Ishikawa (cell line): ENCODE results near the gene ANKRD34A.

Source experiments
- CEBPB ChIP-seq: IDR thresholded peaks from 2 replicates; pipeline ENCODE4 v1.6.1; 2012
- CREB1 ChIP-seq: IDR thresholded peaks from 2 replicates; pipeline ENCODE4 v1.6.1; 2012; ENCODE audit warnings: low read depth
- EGR1 ChIP-seq: IDR thresholded peaks from 2 replicates; pipeline ENCODE4 v1.6.1; 2012
- EP300 ChIP-seq: IDR thresholded peaks from 2 replicates; pipeline ENCODE4 v1.6.1; 2012; ENCODE audit warnings: borderline replicate concordance
- FOXM1 ChIP-seq: IDR thresholded peaks from 2 replicates; pipeline ENCODE4 v1.6.1; 2012; ENCODE audit warnings: low read depth, borderline replicate concordance
- MAX ChIP-seq: IDR thresholded peaks from 2 replicates; pipeline ENCODE4 v1.6.1; 2012
- NFIC ChIP-seq: IDR thresholded peaks from 2 replicates; pipeline ENCODE4 v1.6.1; 2012
- RAD21 ChIP-seq: IDR thresholded peaks from 2 replicates; pipeline ENCODE4 v1.6.1; 2012; ENCODE audit warnings: low read depth
- TAF1 ChIP-seq: IDR thresholded peaks from 2 replicates; pipeline ENCODE4 v1.6.1; 2012; ENCODE audit warnings: low read depth, mild to moderate bottlenecking
- TCF12 ChIP-seq: IDR thresholded peaks from 2 replicates; pipeline ENCODE4 v1.6.1; 2012; ENCODE audit warnings: low read depth
- TEAD4 ChIP-seq: IDR thresholded peaks from 2 replicates; pipeline ENCODE4 v1.6.1; 2012
- USF1 ChIP-seq: IDR thresholded peaks from 2 replicates; pipeline ENCODE4 v1.6.1; 2012
- YY1 ChIP-seq: IDR thresholded peaks from 2 replicates; pipeline ENCODE4 v1.6.1; 2012; ENCODE audit warnings: low read depth
- ZBTB7A ChIP-seq: IDR thresholded peaks from 2 replicates; pipeline ENCODE4 v1.6.1; 2012; ENCODE audit warnings: low read depth
- TF ChIP-seq, protein P1 (sequence below): IDR thresholded peaks from 2 replicates; pipeline ENCODE4 v1.6.1; 2012; ENCODE audit warnings: low read depth, mild to moderate bottlenecking

Gene ANKRD34A

GRCh38 chr1:145995964-145996432 is 31.6 kb upstream of the ANKRD34A start:
- TF ChIP-seq FOXM1 (no peak), YY1 (no peak), TCF12 (no peak), TEAD4 (no peak), EP300 (no peak), EGR1 (no peak), CEBPB (no peak), RAD21 (no peak), USF1 (no peak), CREB1 (no peak)
- TF ChIP-seq, protein P1, sequence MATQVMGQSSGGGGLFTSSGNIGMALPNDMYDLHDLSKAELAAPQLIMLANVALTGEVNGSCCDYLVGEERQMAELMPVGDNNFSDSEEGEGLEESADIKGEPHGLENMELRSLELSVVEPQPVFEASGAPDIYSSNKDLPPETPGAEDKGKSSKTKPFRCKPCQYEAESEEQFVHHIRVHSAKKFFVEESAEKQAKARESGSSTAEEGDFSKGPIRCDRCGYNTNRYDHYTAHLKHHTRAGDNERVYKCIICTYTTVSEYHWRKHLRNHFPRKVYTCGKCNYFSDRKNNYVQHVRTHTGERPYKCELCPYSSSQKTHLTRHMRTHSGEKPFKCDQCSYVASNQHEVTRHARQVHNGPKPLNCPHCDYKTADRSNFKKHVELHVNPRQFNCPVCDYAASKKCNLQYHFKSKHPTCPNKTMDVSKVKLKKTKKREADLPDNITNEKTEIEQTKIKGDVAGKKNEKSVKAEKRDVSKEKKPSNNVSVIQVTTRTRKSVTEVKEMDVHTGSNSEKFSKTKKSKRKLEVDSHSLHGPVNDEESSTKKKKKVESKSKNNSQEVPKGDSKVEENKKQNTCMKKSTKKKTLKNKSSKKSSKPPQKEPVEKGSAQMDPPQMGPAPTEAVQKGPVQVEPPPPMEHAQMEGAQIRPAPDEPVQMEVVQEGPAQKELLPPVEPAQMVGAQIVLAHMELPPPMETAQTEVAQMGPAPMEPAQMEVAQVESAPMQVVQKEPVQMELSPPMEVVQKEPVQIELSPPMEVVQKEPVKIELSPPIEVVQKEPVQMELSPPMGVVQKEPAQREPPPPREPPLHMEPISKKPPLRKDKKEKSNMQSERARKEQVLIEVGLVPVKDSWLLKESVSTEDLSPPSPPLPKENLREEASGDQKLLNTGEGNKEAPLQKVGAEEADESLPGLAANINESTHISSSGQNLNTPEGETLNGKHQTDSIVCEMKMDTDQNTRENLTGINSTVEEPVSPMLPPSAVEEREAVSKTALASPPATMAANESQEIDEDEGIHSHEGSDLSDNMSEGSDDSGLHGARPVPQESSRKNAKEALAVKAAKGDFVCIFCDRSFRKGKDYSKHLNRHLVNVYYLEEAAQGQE = no peak

GRCh38 chr1:145995148-145995881 is 30.9 kb upstream of the ANKRD34A start:
- TF ChIP-seq FOXM1 (no peak), EP300 (no peak)

DNA sequence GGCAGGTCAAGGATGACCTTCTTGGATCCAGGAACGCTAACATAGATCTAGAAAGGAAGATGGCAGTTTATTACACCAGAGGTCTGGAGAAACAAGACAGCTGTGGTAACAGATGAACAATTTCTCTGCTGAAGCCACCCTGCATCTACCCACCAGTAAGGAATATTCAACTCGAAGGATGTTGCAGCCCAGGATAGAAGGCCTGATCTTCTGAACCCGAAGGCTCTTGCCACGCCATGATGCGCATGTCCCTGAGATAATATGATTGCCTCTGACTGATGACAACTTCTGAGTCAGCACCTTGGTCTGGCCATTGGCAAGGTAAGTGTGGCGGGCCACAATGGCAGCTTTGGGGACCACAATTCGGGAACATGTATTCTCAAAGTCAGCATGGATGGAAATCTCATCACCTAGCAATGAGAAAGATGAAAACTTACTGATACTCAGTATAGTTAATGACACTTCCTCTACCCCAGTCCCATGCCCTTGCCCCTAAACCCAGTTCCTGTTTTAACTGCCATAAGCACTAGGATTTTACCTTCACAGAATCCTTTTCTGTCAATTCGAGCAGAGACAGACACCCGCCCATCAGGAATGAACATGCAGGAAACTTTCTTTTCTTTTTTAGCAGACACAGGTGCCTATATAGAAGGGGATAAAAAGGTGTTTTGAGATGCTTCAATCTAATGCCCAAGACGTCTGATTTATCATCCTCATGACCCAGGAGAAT is 30.2 kb upstream of the ANKRD34A start:
- TF ChIP-seq FOXM1 (no peak), TCF12 (no peak), MAX (no peak)

- TF ChIP-seq NFIC = no peak
- TF ChIP-seq TAF1 = no peak
- no peak for TF ChIP-seq EP300
- TF ChIP-seq CREB1 = no peak
- TF ChIP-seq RAD21 = no peak
- TF ChIP-seq, protein P1 = no peak
- TF ChIP-seq ZBTB7A = no peak
- TF ChIP-seq TEAD4 = no peak
- no peak for TF ChIP-seq FOXM1
- no peak for TF ChIP-seq USF1
- no peak for TF ChIP-seq YY1
- TF ChIP-seq EGR1 = no peak
- no peak for TF ChIP-seq CEBPB
- no peak for TF ChIP-seq TCF12
- TF ChIP-seq MAX = no peak
Measured at GRCh38 chr1:145993618-145994390, 29.4 kb upstream of the ANKRD34A start.

- no peak for TF ChIP-seq FOXM1
- TF ChIP-seq TAF1 = no peak
- no peak for TF ChIP-seq CEBPB
- TF ChIP-seq, protein P1 = no peak
- no peak for TF ChIP-seq USF1
- TF ChIP-seq RAD21 = no peak
- TF ChIP-seq TCF12 = no peak
- TF ChIP-seq MAX = no peak
- TF ChIP-seq TEAD4 = no peak
- no peak for TF ChIP-seq EP300
- no peak for TF ChIP-seq EGR1
- TF ChIP-seq NFIC = no peak
- TF ChIP-seq ZBTB7A = no peak
- TF ChIP-seq CREB1 = no peak
- TF ChIP-seq YY1 = no peak
Measured at GRCh38 chr1:145992958-145993617, 28.7 kb upstream of the ANKRD34A start.
